H1 (cell line): ENCODE results near the gene PSME4. TPM values are rescaled to one million over a fixed set of nuclear protein-coding genes. Genes with fewer than 3 reads are reported as not detected.
A peak's percentile ranks its signal among the peaks of the same experiment; 100 is the strongest.

Source experiments
- CTCF ChIA-PET: fragments of 300-600 bp; sonication (Branson Sonifier 250); formaldehyde crosslinking; loops from one replicate; lab custom pipeline; 2021; ENCODE audit not compliant: partially characterized antibody; lab: Charles Lee
- POLR2A ChIA-PET: fragments of 300-600 bp; sonication (Branson Sonifier 250); formaldehyde crosslinking; loops from one replicate; lab custom pipeline; 2021; ENCODE audit warnings: inconsistent platforms; ENCODE audit not compliant: partially characterized antibody; lab: Charles Lee
- DNase-seq, 2 experiments: peaks; one replicate each; pipeline versions ENCODE4 v3.0.0 to v3.0.0-alpha.2; 2010 to 2022; ENCODE audit warnings: low spot score in 2 of 2, low read depth in 1 of 2, mixed read lengths in 1 of 2
- FAIRE-seq: peaks from 2 replicates; lab custom pipeline; 2011; peaks lifted over from hg19 to GRCh38; lab: Jason Lieb, UNC
- H2AFZ ChIP-seq: 2 replicates; pipeline ENCODE4 v1.8.1; 2012; ENCODE audit warnings: low read length, inconsistent platforms
- H2AK5ac ChIP-seq: 2 replicates; pipeline ENCODE4 v1.6.1; 2013; ENCODE audit warnings: low read depth, low read length
- H2BK120ac ChIP-seq: replicated peaks from 2 replicates; pipeline ENCODE3; 2013; ENCODE audit warnings: low read depth, low read length, inconsistent platforms
- H2BK12ac ChIP-seq: 2 replicates; pipeline ENCODE4 v1.6.1; 2013; ENCODE audit warnings: low read depth, low read length
- H2BK15ac ChIP-seq: 2 replicates; pipeline ENCODE4 v1.6.1; 2013; ENCODE audit warnings: low read length
- H2BK20ac ChIP-seq: 2 replicates; pipeline ENCODE4 v1.6.1; 2013; ENCODE audit warnings: low read length
- H2BK5ac ChIP-seq: 2 replicates; pipeline ENCODE4 v1.6.1; 2013; ENCODE audit warnings: low read depth, low read length
- H3K14ac ChIP-seq: 2 replicates; pipeline ENCODE4 v1.6.1; 2013; ENCODE audit warnings: inconsistent platforms; ENCODE audit not compliant: insufficient read length
- H3K18ac ChIP-seq: 2 replicates; pipeline ENCODE4 v1.6.1; 2013; ENCODE audit warnings: low read length; ENCODE audit errors: extremely low read depth
- H3K23ac ChIP-seq: 2 replicates; pipeline ENCODE4 v1.6.1; 2013; ENCODE audit warnings: inconsistent platforms; ENCODE audit not compliant: insufficient read length
- H3K23me2 ChIP-seq: 2 replicates; pipeline ENCODE4 v1.6.1; 2013; ENCODE audit warnings: low read depth, low read length
- H3K27ac ChIP-seq: 2 replicates; pipeline ENCODE4 v1.6.1; 2011; ENCODE audit warnings: low read depth, low read length, inconsistent platforms
- H3K27me3 ChIP-seq, 4 experiments: replicated peaks in 1 of 4; 1 replicate in 1 of 4; 2 replicates in 3 of 4; pipeline versions ENCODE4 v1.6.1 to v1.8.1; 2011 to 2013; ENCODE audit warnings: low read length in 3 of 4, mild to moderate bottlenecking in 3 of 4, inconsistent platforms in 2 of 4, mixed read lengths in 2 of 4, moderate library complexity in 1 of 4; ENCODE audit not compliant: control insufficient read depth in 3 of 4, insufficient read depth in 3 of 4; ENCODE audit errors: extremely low read depth in 1 of 4
- H3K36me3 ChIP-seq, 4 experiments: 2 replicates each; pipeline versions ENCODE4 v1.6.1 to v1.8.1; 2011 to 2013; ENCODE audit warnings: mild to moderate bottlenecking in 4 of 4, low read length in 3 of 4, moderate library complexity in 2 of 4, control low read depth in 1 of 4, inconsistent platforms in 1 of 4; ENCODE audit not compliant: insufficient read depth in 4 of 4, control insufficient read depth in 2 of 4
- H3K4ac ChIP-seq: replicated peaks from 2 replicates; pipeline ENCODE3; 2013; ENCODE audit warnings: low read length, low read depth, mixed read lengths, inconsistent platforms; ENCODE audit not compliant: insufficient read length
- H3K4me1 ChIP-seq, 4 experiments: replicated peaks in 1 of 4; 1 replicate in 1 of 4; 2 replicates in 3 of 4; pipeline versions ENCODE4 v1.6.1 to v1.8.1; 2011 to 2013; ENCODE audit warnings: low read length in 3 of 4, inconsistent platforms in 2 of 4, mixed read lengths in 1 of 4; ENCODE audit not compliant: insufficient read depth in 4 of 4, control insufficient read depth in 3 of 4
- H3K4me2 ChIP-seq, 2 experiments: 2 replicates each; pipeline versions ENCODE4 v1.6.1 to v1.8.1; 2011 to 2013; ENCODE audit warnings: low read depth in 2 of 2, low read length in 2 of 2, control low read depth in 1 of 2, inconsistent platforms in 1 of 2, mild to moderate bottlenecking in 1 of 2; ENCODE audit not compliant: insufficient read depth in 1 of 2
- H3K4me3 ChIP-seq, 4 experiments: fragments of 200-600, 300-600 bp in 1 of 4; sonication (generic), shearing (Covaris generic), sonication (Bioruptor Twin) in 1 of 4; 2 replicates each; pipeline versions ENCODE4 v1.5.1 to v1.8.1; 2011 to 2016; ENCODE audit warnings: low read length in 4 of 4, low read depth in 3 of 4, control low read depth in 2 of 4, inconsistent platforms in 2 of 4, mild to moderate bottlenecking in 2 of 4, mixed read lengths in 1 of 4, moderate library complexity in 1 of 4; ENCODE audit not compliant: insufficient read depth in 2 of 4; ENCODE audit errors: extremely low read depth in 1 of 4
- H3K56ac ChIP-seq: replicated peaks from 2 replicates; pipeline ENCODE3; 2013; ENCODE audit warnings: low read depth, mild to moderate bottlenecking, mixed read lengths, low read length, inconsistent platforms; ENCODE audit not compliant: insufficient read length
- H3K79me1 ChIP-seq: 2 replicates; pipeline ENCODE4 v1.6.1; 2013; ENCODE audit warnings: low read depth, low read length, control low read depth
- H3K79me2 ChIP-seq, 2 experiments: 2 replicates each; pipeline versions ENCODE4 v1.6.1 to v1.8.1; 2012 to 2013; ENCODE audit warnings: low read length in 2 of 2, mild to moderate bottlenecking in 2 of 2, inconsistent platforms in 1 of 2; ENCODE audit not compliant: insufficient read depth in 2 of 2, control insufficient read depth in 1 of 2
- H3K9ac ChIP-seq, 4 experiments: replicated peaks in 1 of 4; 1 replicate in 1 of 4; 2 replicates in 3 of 4; pipeline versions ENCODE4 v1.6.1 to v1.8.1; 2011 to 2013; ENCODE audit warnings: low read depth in 3 of 4, low read length in 3 of 4, control low read depth in 2 of 4, mild to moderate bottlenecking in 2 of 4, moderate library complexity in 2 of 4, inconsistent platforms in 1 of 4; ENCODE audit errors: extremely low read depth in 1 of 4
- H3K9me3 ChIP-seq, 2 experiments: 2 replicates each; pipeline versions ENCODE4 v1.6.1 to v1.8.1; 2012 to 2013; ENCODE audit warnings: mild to moderate bottlenecking in 2 of 2, moderate library complexity in 2 of 2, control low read depth in 1 of 2, inconsistent platforms in 1 of 2, low read depth in 1 of 2, low read length in 1 of 2, mixed read lengths in 1 of 2; ENCODE audit not compliant: insufficient read depth in 2 of 2
- H4K20me1 ChIP-seq, 2 experiments: replicated peaks in 1 of 2; 2 replicates each; pipeline versions ENCODE3 to v1.8.1; 2011 to 2013; ENCODE audit warnings: inconsistent platforms in 2 of 2, low read length in 2 of 2, mild to moderate bottlenecking in 1 of 2; ENCODE audit not compliant: insufficient read depth in 2 of 2, control insufficient read depth in 1 of 2
- H4K5ac ChIP-seq: 2 replicates; pipeline ENCODE4 v1.6.1; 2013; ENCODE audit warnings: low read length, low read depth, mixed read lengths, inconsistent platforms; ENCODE audit not compliant: insufficient read length
- H4K8ac ChIP-seq: 2 replicates; pipeline ENCODE4 v1.8.0; 2013; ENCODE audit warnings: mild to moderate bottlenecking, moderate library complexity, low read length, inconsistent platforms; ENCODE audit not compliant: insufficient read depth; ENCODE audit errors: extremely low read depth
- H4K91ac ChIP-seq: replicated peaks from 2 replicates; pipeline ENCODE3; 2013; ENCODE audit warnings: low read length, mixed read lengths, inconsistent platforms; ENCODE audit not compliant: insufficient read length
- BACH1 ChIP-seq: IDR thresholded peaks from 2 replicates; pipeline ENCODE4 v1.6.1; 2012; ENCODE audit warnings: low read length, improper control_type of control experiment
- CEBPB ChIP-seq: IDR thresholded peaks from 2 replicates; pipeline ENCODE4 v1.6.1; 2012; ENCODE audit warnings: low read depth, low read length
- FOSL1 ChIP-seq: IDR thresholded peaks from 2 replicates; pipeline ENCODE4 v1.6.1; 2011; ENCODE audit warnings: mild to moderate bottlenecking, low read depth, low read length, moderate library complexity; ENCODE audit not compliant: insufficient read depth
- WGBS, 2 experiments: shearing (Covaris generic) in 1 of 2; methylation state at CpG; one replicate each; pipeline versions ENCODE4 v1.1.6 to v1.1.7; 2013 to 2015; ENCODE audit warnings: low lambda C conversion rate in 2 of 2, mixed read lengths in 2 of 2, inconsistent platforms in 1 of 2, low coverage in 1 of 2, missing lambda C conversion rate in 1 of 2; ENCODE audit not compliant: insufficient replicate concordance in 2 of 2, insufficient coverage in 1 of 2, insufficient read length in 1 of 2; ENCODE audit errors: extremely low coverage in 1 of 2, missing lambda C conversion rate in 1 of 2; 5-methylcytosine and 5-hydroxymethylcytosine counted together
- polyA plus RNA-seq, 7 experiments: library from polyadenylated mRNA; depleted of rRNA in 3 of 7; stranded (reverse) in 5 of 7; unstranded in 2 of 7; fragments of >200 nt in 5 of 7; fragments of 200-250 nt in 2 of 7; gene quantifications; 1 replicate in 5 of 7; 2 replicates in 1 of 7; 4 replicates in 1 of 7; pipeline versions ENCODE4 v1.2.1 to v1.2.3, GENCODE V29; 2011 to 2013; ENCODE audit warnings: missing spikeins in 2 of 7, mixed read lengths in 2 of 7
- total RNA-seq: library from RNA; stranded (reverse); fragmentation: NEBNext Ultra II Directional; extraction: Animal tissue kit (Norgen Biotek cat#: 25700); gene quantifications from 2 replicates; pipeline ENCODE4 v1.2.1, GENCODE V29; 2021

Gene PSME4
- total and polyA plus RNA-seq, 2 of the 8 experiments (the other 6 are each of a cell fraction or from before 2014, with no cell fraction given), result 42.2 to 116 TPM

- Histone ChIP-seq H3K23me2 (0 out of 2 replicates have a peak, but pooled peaks cover 2% of the 10 kb centered on the region), H3K56ac (no peak overlapping the region), H3K4ac (no peak overlapping the region)
- no peak for TF ChIP-seq BACH1
- TF ChIP-seq CEBPB, result no peak
- no peak for TF ChIP-seq FOSL1
- TF ChIP-seq, all 59 proteins: peak for 0
- no peak overlapping the region for H2BK120ac ChIP-seq
- H3K4me3 ChIP-seq, result no peak overlapping the region
- ChIA-PET POLR2A (no interaction called here), CTCF (interaction anchor here (1.0 kb wide), 1 partner anchor 26 kb away, joined by 3 read pairs; no protein-coding TSS in a partner anchor)
- no peak overlapping the region for H4K5ac ChIP-seq
- no peak overlapping the region for H2BK20ac ChIP-seq
- H3K36me3 ChIP-seq, result peaks cover 20 to 75% (median 61%) of the 10 kb centered on the region in 4 experiments
- H3K79me2 ChIP-seq, result no peaks in the 10 kb centered on the region
- no peak overlapping the region for H4K8ac ChIP-seq
- DNase-seq (no peak), FAIRE-seq (no peak)
- H4K91ac ChIP-seq, result no peak overlapping the region
- H3K14ac ChIP-seq, result no peak overlapping the region
- H2BK5ac ChIP-seq, result no peak overlapping the region
- H3K18ac ChIP-seq, result no peak overlapping the region
- WGBS, 2 experiments, result 95% methylated on average over 3 of the region's 3 CpGs; no CpG with 5 or more reads in 1 of the 2 experiments
- no peaks in the 10 kb centered on the region for H3K9me3 ChIP-seq
- H3K23ac ChIP-seq, result no peak overlapping the region
- H3K4me1 ChIP-seq, result no peaks in the 10 kb centered on the region
- H3K9ac ChIP-seq, result peak overlapping the region in 1 of 4 experiments; percentile 49; a peak in 1 of 7 replicates
- no peak overlapping the region for H2BK12ac ChIP-seq
- H2AFZ ChIP-seq, result no peak overlapping the region
- no peaks in the 10 kb centered on the region for H3K27me3 ChIP-seq
- H3K27ac ChIP-seq, result no peak overlapping the region
- H2BK15ac ChIP-seq, result no peak overlapping the region
- no peaks in the 10 kb centered on the region for H3K79me1 ChIP-seq
- no peak overlapping the region for H2AK5ac ChIP-seq
- no peaks in the 10 kb centered on the region for H4K20me1 ChIP-seq
- no peak overlapping the region for H3K4me2 ChIP-seq
These were observed 73.9 kb downstream of the PSME4 start for GRCh38 chr2:53896864-53897263.
